Esophagus muscularis mucosa (tissue), 3 donors: ENCODE data around the gene TEAD1.

ENCODE experiments used
- CTCF ChIP-seq, 3 experiments: fragments of 200-600 bp in 2 of 3; fragments of 450-650 bp in 1 of 3; sonication (generic) in 2 of 3; IDR thresholded peaks; one replicate each; pipeline ENCODE4 v1.5.1; 2017 to 2019; ENCODE audit warnings: antibody characterized with exemption in 3 of 3, mild to moderate bottlenecking in 2 of 3, moderate library complexity in 1 of 3
- POLR2A ChIP-seq: fragments of 450-650 bp; IDR thresholded peaks from one replicate; pipeline ENCODE4 v1.6.1; 2017; ENCODE audit warnings: antibody characterized with exemption, moderate library complexity, mild to moderate bottlenecking, low read depth

GRCh38 chr11:12701811-12702592, 27.8 kb downstream of the TEAD1 start:
- TF ChIP-seq CTCF (IDR thresholded peaks at IDR 0.05) = no peak
- TF ChIP-seq POLR2A = no peak
